Measurements from ENCODE around the gene ARID4B. TPM values are rescaled to one million over a fixed set of nuclear protein-coding genes. Genes with fewer than 3 reads are reported as not detected.

The ARID4B gene
- 32.8 and 34.0 TPM in 2 replicates for total RNA-seq (2021)
- long read RNA-seq, transcript ARID4B-208 (11 exons, 2,315 nt), result major isoform, 52 of 214 reads
- long read RNA-seq, partial matches to known transcripts, result 147 of 214 reads
- long read RNA-seq, other reads (novel, unspliced or antisense), result 15 of 214 reads

DNA sequence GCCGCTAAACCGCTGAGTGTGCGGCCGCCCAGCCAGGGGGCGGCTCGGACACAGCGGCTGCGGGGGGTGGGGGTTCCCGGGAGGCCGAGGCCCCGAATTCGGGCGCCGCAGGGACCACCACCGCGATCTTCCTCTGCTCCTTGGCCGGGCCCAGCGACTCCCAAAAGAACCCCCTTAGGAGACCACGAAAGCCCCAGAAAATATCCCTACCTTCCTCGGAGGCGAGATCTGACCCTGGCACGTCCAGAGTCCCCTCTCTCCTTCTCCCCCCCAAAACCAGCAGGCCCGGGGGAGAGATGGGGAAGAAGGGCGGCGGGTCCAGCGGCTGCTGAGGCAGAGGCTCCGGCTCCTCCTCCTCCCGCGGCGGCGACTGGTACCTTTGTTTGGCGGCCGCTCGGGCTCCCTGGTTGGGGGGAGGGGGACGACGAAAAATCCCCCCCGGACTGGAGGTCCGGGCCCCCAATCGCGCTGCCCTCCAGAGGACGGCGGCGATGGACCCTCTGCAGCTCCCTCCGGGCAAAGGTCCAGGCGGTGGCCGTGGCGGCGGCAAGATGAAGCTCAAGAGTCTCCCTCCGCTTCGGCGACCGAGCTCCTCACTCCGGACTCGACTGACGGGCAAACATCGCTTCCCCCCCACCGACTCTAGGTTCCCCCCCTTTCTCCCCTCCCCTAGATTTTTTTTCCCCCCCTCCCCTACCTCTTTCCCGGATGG is at the start of gene ARID4B:
Gene ARID4B (minus strand): TSS at position 621 of the 712 bp plus-strand sequence. CDS start 1,260 bp downstream, outside the sequence.
- peaks cover 38% of the 10 kb centered on the region; the same call in 1 of the 2 replicates for H3K79me2 ChIP-seq (ENCODE audit: insufficient read depth, low read length)
- Mint-ChIP-seq H3K27me3 (ENCODE audit: low read depth) (no peaks in the 10 kb centered on the region), H3K9me3 (no peaks in the 10 kb centered on the region), H3K27ac (peak within 1 kb of the TSS; percentile 93 to 99 (median 95)), H3K36me3 (ENCODE audit: insufficient read depth in 1 of 3, low read depth in 3 of 3) (peaks cover 9 to 26% (median 14%) of the 10 kb centered on the region in 3 experiments), H3K4me3 (peak within 1 kb of the TSS in 1 of 2 experiments; percentile 97; a peak in 4 of 5 replicates), H3K4me1 (peaks cover 20 to 35% of the 10 kb centered on the region in 2 experiments)
- H3K4ac ChIP-seq (ENCODE audit: low read depth, low read length), result no peak within 1 kb of the TSS; the same call in 1 of the 2 replicates
- peak within 1 kb of the TSS; percentile 87 for H3K4me2 ChIP-seq (ENCODE audit: insufficient read depth, insufficient read length, low read length)
- H3K27me3 ChIP-seq (ENCODE audit: insufficient read depth, low read length), result no peaks in the 10 kb centered on the region
- no peak within 1 kb of the TSS for H3K23ac ChIP-seq (ENCODE audit: insufficient read length, low read depth, low read length)
- H3K14ac ChIP-seq (ENCODE audit: insufficient read depth, low read length), result peak within 1 kb of the TSS; percentile 98
- WGBS (ENCODE audit: extremely low coverage, insufficient read length, low lambda C conversion rate), result no CpG with 5 or more reads among the region's 58 CpGs
- no peak within 1 kb of the TSS for H2BK120ac ChIP-seq (ENCODE audit: low read depth, low read length, poor library complexity, severe bottlenecking)
- H2BK12ac ChIP-seq (ENCODE audit: insufficient read length, low read depth, low read length), result no peak within 1 kb of the TSS
- H4K20me1 ChIP-seq (ENCODE audit: control insufficient read depth, insufficient read depth, insufficient read length), result no peaks in the 10 kb centered on the region
- H3K23me2 ChIP-seq (ENCODE audit: insufficient read length, low read depth, low read length, poor library complexity, severe bottlenecking), result peaks cover 10% of the 10 kb centered on the region
- H3K18ac ChIP-seq (ENCODE audit: insufficient read length, low read depth, low read length), result peak within 1 kb of the TSS; percentile 98
- no peak within 1 kb of the TSS for H3T11ph ChIP-seq (ENCODE audit: low read length)
- no peak within 1 kb of the TSS; the same call in 1 of the 2 replicates for H2BK15ac ChIP-seq (ENCODE audit: low read depth, low read length)
- H2BK5ac ChIP-seq (ENCODE audit: insufficient read length, low read length), result peak within 1 kb of the TSS; percentile 43
- no peaks in the 10 kb centered on the region for H3K9me3 ChIP-seq (ENCODE audit: control insufficient read depth, low read depth, low read length)
- H3K4me1 ChIP-seq (ENCODE audit: insufficient read depth, low read length), result no peaks in the 10 kb centered on the region
- no peak within 1 kb of the TSS for H2AK5ac ChIP-seq (ENCODE audit: insufficient read length, low read length)
- peak within 1 kb of the TSS; percentile 74 for H4K5ac ChIP-seq (ENCODE audit: insufficient read length, low read depth, low read length)
- H3K56ac ChIP-seq (ENCODE audit: insufficient read length, low read depth, low read length), result peak within 1 kb of the TSS; percentile 68
- H2AFZ ChIP-seq (ENCODE audit: low read length), result no peak within 1 kb of the TSS
- H3K79me1 ChIP-seq (ENCODE audit: insufficient read depth, low read depth, low read length, poor library complexity, severe bottlenecking), result peaks cover 3% of the 10 kb centered on the region
- peak within 1 kb of the TSS; percentile 72 for H4K8ac ChIP-seq (replicated peaks; ENCODE audit: insufficient read length, low read depth, low read length)
- peak within 1 kb of the TSS; percentile 96 for H3K9ac ChIP-seq (ENCODE audit: extremely low read depth, insufficient read length, low read length)
- DNase-seq, result no peak
- peak within 1 kb of the TSS; percentile 76 for H4K91ac ChIP-seq (ENCODE audit: insufficient read length, low read depth, low read length)
- H3K27ac ChIP-seq (ENCODE audit: insufficient read length, low read depth, low read length), result peak within 1 kb of the TSS; percentile 90
- no peak within 1 kb of the TSS for H2BK20ac ChIP-seq (ENCODE audit: low read depth, low read length, poor library complexity, severe bottlenecking)
- TF ChIP-seq, protein P1, sequence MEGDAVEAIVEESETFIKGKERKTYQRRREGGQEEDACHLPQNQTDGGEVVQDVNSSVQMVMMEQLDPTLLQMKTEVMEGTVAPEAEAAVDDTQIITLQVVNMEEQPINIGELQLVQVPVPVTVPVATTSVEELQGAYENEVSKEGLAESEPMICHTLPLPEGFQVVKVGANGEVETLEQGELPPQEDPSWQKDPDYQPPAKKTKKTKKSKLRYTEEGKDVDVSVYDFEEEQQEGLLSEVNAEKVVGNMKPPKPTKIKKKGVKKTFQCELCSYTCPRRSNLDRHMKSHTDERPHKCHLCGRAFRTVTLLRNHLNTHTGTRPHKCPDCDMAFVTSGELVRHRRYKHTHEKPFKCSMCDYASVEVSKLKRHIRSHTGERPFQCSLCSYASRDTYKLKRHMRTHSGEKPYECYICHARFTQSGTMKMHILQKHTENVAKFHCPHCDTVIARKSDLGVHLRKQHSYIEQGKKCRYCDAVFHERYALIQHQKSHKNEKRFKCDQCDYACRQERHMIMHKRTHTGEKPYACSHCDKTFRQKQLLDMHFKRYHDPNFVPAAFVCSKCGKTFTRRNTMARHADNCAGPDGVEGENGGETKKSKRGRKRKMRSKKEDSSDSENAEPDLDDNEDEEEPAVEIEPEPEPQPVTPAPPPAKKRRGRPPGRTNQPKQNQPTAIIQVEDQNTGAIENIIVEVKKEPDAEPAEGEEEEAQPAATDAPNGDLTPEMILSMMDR (conservative IDR thresholded peaks at IDR 0.05), result no peak

Data from H9 (cell line).